HG03457 (cell line): ENCODE results near the gene COL21A1.

Experiments used
- ATAC-seq: cut with Tn5 transposase; IDR thresholded peaks from one replicate; pipeline ENCODE4 v1.9.1; 2021; ENCODE audit warnings: moderate number of reproducible peaks; ENCODE audit not compliant: unreplicated experiment

COL21A1 gene

DNA sequence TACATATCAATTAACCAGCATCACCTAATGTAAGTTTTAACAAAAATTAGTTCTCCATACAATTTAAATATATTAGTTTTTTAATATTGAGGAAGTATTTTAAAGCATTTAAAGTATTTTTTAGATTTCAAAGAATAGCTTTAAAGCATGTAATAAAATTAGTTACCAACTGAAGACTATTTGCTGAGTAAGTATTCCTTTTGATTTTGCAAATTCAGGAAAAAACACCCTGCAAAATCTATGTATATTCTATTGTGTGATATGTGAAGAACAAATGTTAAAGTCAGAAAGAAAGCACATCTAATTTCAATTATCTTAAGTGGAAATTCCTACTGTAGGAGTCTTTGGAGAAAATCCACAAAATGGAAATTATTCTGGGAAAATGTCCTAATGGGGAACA is 107.3 kb downstream of the COL21A1 start:
- ATAC-seq, result no peak

DNA sequence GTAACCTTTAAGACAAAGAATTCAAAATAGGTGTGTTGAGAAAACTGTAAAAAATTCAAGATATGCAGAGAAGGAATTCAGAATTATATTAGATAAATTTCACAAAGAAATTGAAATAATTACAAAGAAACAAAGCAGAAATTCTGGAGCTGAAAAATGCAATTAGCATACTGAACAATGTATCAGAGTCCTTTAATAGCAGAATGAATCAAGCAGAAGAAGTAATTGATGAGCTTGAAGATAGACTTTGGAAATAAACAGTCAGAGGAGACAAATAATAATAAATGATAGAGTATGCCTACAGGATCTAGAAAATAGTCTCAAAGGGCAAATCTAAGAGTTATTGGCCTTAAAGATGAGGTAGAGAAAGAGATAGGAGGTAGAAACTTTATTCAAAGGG is 131.7 kb downstream of the COL21A1 start:
- ATAC-seq, result no peak

DNA sequence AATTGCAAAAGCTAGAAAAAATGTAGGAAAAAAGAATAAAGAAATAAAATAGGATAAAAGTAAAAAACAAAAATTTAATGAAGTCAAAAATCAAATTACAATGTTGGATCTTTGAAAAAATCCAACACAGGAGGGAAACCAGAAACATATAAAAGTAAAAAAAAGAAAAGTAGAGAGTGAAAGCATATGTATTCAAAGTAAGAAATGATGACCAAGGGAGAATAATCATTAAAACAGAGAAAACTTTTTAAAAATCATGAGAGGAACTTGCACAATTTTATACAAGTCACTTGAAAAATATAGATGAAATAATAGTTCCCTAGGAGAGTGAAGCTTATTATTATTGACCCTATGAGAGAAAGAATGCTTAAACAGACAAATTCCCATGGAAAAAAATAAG is 138.2 kb downstream of the COL21A1 start:
- ATAC-seq, result no peak

DNA sequence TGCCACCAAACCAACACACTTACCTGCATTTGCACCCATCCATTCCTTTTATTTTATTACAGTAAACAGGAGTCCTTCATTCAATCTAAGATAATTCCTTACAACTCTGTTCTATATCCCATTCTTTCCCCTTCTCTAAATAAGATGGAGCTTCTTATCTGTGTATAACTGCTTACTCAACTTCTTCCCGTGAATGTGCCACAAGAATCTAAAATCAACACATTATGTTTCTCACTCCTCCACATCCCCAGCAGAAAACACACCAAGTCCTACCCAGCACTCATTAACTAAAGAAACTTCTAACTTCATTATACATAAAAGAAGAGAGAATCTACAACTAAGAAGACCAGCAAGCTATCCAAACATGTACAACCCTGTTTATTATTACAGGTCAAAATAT is 141.1 kb downstream of the COL21A1 start:
- ATAC-seq, result no peak

DNA sequence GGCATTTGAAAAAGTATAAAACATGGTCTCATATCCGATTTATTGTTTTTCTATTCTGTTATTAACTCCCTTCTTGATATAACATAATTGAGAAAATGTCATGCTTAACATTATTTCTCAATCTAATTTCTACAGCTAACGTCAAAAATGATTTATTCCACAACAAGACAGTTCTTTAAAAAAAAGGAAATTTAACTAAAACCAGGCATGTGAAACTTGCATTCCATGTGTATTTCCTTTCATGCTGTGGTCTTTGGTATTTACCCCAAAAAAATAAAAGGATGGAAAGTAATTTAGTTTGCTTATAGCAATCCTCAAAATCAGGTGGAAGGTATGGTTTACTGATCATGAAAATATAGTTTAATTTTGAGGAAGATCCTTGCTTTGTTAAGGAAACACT is 142.8 kb downstream of the COL21A1 start:
- ATAC-seq, result no peak

DNA sequence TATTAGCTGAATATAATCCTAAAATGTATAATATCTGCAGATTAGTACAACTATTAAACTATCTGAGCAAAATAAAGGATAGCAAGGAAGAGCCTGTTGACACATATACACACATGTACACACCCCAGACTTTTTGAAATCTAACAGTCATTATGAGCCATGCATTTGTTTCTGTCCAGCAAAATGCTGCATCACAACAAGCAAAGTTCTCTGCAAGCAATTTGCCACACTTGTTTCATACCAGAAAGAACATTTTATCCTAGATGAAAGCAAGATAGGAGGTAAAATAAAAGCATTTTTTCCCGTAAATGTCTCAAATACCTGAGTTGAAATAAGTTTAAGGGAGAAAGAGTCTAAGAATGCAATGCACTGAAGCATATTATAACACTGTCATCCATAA is 145.2 kb downstream of the COL21A1 start:
- ATAC-seq, result no peak

DNA sequence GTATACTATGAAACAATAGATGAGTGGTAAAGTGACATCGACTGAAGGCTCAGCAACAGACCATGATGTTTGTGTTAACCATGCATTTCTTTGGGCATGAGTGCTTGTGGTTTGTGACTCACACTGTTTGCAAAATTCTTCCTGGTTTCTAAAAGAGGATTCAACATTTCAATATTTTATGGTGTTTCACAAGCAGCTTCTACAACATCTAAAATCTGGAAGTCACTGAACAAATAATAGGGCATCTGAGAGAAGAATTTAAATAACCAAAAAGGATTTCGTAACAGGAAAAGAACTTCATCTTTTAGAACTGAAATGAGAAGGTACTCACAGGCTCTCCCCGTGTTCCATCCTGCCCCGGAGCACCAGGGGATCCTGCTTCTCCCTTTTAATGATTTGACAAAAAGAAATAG is 146.2 kb downstream of the COL21A1 start:
- ATAC-seq, result no peak

DNA sequence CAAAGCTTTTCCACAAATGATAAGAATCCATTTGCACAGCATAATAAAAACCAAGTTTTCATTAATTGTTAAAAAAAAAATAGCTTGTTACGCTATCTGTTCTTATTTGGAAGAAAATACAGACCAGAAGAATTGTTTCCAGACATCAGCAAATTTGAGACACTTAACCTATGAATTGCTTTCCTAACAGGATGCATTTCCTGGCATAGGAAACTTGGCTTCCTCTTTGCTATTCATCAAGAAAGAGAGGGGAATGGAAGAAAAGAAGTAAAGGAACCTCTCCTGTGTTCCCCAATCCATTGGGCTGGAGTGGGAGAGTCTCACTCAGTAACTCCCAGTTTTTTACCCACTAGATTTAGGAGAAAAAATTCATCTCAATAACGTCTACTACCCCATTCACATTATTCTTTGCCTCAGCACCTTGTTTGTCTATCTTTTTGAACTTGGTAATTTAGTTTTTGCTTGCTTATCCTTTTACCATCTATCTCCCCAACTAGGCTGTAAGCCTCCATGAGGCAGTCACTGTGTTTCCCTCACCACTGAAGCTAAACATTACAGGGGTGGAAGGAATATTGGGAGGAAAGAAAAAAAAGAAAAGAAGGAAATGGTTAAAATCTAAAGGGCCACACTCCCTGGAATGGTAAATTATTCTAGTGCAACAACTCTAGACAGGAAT is 150.3 kb downstream of the COL21A1 start:
- no peak for ATAC-seq

DNA sequence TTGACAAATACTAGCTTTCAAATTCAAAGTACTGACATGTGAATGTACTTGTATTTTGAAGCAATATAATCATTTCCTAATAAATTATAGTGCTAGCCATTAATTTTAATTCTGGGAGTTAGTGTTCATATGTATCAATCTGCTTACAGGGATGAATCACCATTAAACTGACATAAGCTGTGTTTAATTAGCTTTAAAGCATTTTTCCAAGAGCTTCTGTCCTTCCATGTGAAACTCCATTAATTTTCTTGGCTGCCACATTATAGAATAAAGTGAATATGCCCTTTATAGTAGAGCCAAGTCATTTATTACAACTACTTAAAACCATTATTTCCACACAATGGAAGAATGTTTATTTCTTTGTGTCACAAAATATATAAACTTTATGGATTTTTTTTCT is 150.8 kb downstream of the COL21A1 start:
- ATAC-seq, result no peak

DNA sequence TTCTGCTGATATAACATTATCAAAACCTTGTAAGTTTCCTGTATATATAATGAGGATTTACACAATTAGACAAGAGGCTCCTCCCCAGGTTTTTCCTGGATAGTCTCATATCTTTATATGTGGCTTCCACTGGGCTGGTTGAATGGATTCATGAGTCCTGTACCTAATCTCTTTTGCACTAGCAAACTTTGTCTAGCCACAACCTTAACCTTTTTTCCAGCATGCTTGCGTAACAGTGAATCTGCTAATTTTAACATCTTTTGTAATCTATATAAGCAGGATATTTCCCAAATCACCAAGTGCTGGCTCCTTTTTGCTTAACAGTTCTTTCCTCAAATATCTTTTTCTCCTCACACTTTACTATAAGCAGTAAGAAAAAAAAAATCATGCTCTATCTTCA is 153.6 kb downstream of the COL21A1 start:
- ATAC-seq, result no peak

DNA sequence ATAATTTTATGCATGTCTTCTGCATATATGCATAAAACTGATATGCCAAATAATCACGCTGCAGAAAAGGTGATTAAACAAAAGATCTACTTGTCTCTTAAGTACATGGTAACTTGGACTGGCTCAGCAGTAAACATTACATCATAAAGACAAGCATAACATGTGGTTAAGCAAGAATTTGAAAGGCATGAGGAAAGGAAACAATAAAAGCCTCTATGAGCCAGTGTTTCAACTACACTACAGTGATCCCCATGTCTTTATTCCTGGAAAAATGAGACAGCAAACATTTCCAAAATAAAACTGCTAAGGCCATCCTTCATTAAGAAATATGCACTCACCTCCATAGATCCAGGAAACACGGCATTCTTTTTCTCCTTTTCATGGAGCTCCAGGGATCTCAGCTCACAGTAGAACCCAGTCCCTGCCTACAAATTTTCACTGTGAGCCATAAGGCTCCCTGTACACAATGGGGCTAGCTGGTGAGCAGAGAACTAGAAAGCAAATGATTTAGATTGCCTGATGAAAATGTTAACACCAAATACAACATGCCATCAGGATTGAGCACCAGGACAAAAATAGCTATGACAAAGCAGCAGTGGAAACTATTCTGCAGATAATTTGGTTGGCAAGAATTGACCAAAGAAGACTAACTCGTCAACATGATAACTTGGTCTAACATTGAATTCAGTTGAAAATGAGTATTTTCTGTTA is 156.1 kb downstream of the COL21A1 start:
- no peak for ATAC-seq

DNA sequence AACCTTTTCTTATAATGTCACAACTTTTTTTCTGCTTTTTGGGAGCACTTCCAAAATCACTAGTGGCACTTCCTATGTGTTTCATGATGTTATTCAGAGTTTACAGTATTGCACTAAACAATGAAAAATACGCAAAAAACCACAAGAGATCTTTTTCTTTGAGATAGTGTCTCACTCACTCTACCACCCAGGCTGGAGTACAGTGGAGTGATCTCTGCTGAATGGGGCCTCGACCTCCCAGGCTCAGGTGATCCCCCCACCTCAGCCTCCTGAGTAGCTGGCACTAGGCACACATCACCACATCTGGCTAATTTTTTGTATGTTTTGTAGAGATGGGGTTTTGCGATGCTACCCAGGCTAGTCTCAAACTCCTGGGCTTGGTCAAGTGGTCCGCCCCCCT is 158.7 kb downstream of the COL21A1 start:
- no peak for ATAC-seq

DNA sequence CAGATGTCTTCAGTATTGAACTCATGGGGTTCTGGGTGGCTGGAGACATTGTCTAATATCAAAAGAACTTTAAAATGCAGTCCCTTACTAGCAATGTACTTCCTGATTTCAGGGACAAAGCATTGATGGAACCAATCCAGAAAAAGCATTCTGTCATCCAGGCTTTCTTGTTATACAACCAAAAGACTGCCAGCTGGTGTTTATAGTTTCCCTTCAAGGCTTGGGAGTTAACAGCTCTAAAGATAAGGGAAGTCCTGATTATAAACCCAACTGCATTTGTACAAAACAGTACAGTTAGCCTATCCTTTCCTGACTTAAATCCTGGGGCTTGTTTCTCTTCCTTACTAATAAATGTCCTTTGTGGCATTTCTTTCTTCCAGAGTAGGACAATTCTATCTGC is 160.0 kb downstream of the COL21A1 start:
- no peak for ATAC-seq

DNA sequence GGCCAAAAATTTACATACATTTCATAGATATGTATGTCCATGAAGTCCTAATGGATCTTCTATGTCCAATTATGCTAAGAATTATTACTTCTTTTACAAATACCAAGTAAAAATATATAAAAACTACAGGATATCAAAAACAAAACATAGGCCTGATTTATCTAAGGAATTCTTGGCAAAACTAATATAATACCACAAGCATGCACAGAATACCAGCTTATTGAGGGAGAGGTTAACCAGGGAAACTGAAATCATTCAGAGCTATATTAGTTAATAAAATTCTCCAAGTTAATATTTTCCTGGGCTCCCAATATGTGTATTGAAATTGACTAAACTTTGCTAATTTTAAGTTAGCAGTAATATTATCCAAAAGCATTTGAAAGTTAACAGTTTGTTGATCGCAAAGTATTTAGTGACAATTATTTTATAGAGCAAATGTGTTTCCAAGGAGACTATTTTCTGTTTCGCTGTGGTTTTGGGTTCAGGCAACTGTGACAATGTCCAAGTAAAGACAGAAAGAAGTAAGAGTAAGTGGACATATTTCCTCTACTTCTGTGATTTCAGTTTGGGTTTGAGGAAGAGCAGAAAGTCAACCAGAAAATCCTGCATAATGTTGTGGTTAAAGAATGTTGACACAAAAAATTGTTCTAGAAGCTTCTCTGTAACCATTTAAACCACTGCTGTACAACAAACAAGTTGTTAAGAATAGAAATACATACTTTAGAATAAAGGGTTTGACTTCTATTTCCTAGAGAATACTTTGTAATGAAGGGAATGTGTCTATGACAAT is 167.4 kb downstream of the COL21A1 start:
- no peak for ATAC-seq

DNA sequence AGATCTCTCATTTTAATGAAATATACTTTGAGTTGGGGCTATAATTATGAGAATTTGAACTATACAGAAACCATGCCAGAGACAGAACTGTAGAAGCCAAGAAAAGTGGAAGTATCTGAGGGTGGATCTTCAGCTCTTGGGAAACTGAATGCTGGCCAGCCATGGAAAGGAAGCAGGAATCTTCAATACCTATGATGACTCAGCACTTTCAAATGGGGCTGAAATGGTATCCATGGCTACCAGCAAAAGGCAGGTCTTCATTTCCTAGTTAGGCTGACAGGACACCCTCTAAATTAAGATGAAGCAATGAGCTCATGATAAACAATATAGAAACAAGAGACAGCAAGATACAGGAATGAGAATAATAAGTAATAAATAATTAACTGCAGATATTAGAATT is 171.3 kb downstream of the COL21A1 start:
- no peak for ATAC-seq

DNA sequence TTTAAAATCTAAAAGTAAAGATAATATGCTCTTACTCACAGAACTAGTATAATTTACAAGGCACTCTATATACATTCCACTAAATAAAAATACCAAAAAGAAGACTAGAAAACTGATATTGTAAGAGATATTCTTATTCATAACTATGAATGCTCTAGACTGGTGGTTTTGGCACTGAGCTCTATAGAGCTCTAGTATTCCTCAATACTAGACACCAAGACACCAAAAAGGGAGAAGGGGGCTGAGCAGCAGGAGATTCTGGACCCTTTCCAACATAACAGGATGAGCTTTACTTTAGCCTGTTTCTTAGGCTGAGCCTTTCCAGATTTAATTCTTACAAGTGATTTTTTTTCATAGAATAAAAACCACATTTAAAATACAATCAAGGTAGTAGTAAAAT is 173.6 kb downstream of the COL21A1 start:
- no peak for ATAC-seq

DNA sequence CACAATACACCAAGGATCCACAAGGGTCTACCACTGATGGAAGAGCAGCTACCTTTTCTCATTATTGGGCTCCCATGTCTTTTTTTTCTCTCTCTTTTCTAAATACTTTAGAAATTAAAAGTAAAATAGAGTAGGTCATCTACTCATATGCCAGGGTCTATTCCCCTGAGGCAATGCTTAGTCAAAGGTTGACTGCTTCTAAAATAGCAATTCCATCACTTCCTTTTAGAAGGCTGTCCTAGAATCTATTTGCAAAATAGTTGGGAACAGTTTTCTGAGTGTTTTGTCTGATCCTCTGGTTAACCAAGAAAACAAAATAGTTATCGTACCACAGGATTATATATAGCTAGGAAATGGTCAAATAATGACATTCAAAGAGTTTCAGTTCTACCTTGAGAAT is 174.1 kb downstream of the COL21A1 start:
- ATAC-seq, result no peak

DNA sequence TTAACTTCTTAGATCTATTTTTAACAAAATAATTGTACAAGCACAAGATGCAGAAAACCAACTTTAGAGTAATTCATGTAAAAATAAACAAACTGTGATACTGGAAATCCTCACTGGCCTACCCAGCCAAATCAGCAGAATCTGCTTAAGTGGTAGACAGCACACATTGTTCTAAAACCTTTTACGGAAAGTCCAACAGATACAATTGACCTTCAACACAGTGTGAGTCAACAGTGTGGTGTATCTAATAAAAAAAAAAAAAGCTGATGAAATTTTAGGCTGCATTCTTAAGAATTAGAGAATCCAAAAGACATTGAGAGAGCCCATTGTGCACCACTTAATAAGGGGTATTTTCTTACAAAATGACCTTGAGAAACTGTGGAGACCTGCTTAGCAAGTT is 174.5 kb downstream of the COL21A1 start:
- ATAC-seq, result no peak

DNA sequence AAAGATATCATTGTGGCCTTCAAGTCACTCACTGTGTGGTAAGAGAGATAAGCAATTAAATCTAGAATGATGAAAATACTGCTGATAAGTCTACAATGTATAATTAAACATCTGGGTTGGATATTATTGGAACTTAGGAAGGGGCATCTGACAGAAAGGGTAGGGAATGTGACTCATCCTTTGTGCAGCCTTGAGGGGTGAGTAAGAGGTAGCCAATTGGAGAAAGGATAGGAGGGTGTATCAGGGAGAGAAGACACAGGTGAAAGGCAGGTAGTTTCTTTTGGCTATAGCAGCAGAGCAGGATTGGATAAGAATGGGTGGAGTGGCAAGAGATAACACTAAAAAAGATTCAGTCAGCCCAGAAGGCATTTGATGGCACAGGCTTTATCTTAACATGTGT is 182.0 kb downstream of the COL21A1 start:
- no peak for ATAC-seq

DNA sequence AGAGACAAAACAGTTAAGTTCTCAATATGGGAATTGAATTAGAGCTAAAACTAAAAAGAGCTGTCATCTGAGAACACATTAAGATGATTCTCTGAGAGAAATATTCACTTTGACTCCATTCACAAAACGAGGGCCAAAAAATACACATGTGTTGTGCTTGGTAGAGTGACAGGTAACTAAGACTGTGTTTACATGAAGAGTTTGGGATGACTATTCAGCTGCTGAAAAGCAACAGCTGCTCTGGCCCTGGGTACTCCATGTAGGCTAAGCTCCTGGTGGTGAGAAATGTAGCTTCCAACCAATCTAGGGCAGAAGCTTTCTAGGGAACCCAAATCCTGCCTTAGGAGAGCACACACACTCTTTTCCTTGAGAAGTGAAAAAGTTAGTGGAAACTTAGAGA is 184.5 kb downstream of the COL21A1 start:
- no peak for ATAC-seq

DNA sequence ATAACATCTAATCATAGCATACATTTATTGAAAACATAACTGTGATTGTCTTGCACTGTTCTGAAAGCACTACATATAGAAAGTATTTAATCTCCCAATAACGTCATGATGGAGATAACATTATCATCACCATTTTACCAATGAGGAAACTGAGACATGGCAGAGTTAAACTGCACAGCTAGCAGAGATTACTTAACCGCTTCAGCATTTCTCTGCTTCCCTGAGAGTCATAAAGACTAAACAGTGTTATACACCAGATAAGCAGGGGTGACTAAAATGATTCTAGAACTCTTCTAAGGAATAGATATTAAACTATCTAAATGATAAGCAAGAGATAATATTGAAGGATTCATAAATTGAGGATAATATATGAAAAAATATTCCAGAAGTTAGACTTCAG is 188.7 kb downstream of the COL21A1 start:
- no peak for ATAC-seq

DNA sequence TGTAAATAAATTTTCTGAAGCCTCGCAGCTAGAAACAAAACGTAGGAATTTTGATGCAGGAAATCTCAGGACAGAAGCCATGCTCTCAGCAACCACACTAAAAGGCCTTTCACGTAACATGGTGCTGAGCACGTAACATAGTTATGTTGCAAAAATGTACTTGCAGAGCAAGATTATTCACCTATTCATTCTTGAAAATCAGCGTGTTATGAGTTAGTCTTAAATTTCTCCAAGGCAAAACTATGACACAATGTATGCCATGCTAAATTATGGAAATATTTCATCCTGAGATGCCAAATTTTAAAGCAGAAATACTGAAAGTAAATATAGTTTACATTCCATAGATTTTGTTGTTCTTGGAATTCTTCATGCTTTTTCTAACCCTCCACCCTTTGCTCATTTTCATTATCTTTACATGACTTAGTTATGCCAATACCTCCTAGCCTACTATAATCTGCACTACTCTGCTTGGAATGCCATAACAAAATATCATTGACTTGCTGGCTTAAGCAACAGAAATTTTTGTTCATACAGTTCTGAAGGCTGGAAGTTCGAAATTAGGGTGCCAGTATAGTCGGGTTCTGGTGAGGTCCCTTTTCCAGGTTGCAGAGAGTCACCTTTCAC is 192.2 kb downstream of the COL21A1 start:
- no peak for ATAC-seq
